CD4-positive, CD25-positive, alpha-beta regulatory T cell (primary cell): ENCODE results near the gene IL24. TPM values are rescaled to one million over a fixed set of nuclear protein-coding genes. Genes with fewer than 3 reads are reported as not detected.

Source experiments
- ATAC-seq, 2 donors: fragments of 150-1000 bp; cut with Tn5 transposase; one replicate each; pipeline ENCODE4 v1.10.0; 2021; ENCODE audit warnings: low read depth in 2 of 2, moderate number of reproducible peaks in 2 of 2, moderate library complexity in 1 of 2
- DNase-seq, 3 donors: peaks; one replicate each; pipeline versions ENCODE4 v3.0.0 to v3.0.0-alpha.2; 2012 to 2022; ENCODE audit warnings: mixed read lengths in 1 of 3
- H3K27ac ChIP-seq: one replicate; pipeline ENCODE4 v1.7.0; 2013; ENCODE audit warnings: mild to moderate bottlenecking, low read length; ENCODE audit not compliant: insufficient read depth, poor library complexity, severe bottlenecking
- H3K27me3 ChIP-seq: one replicate; pipeline ENCODE4 v1.7.0; 2013; ENCODE audit warnings: low read length; ENCODE audit not compliant: control insufficient read depth, insufficient read depth
- H3K36me3 ChIP-seq: one replicate; pipeline ENCODE4 v1.7.0; 2013; ENCODE audit warnings: mild to moderate bottlenecking, low read length, moderate library complexity; ENCODE audit not compliant: control insufficient read depth, insufficient read depth
- H3K4me1 ChIP-seq: 2 replicates; pipeline ENCODE4 v1.7.0; 2013; ENCODE audit warnings: mild to moderate bottlenecking, low read length; ENCODE audit not compliant: insufficient read depth, control insufficient read depth, poor library complexity, severe bottlenecking
- H3K4me3 ChIP-seq: one replicate; pipeline ENCODE4 v1.7.0; 2013; ENCODE audit warnings: low read depth, mild to moderate bottlenecking, low read length, moderate library complexity
- H3K9me3 ChIP-seq, 2 experiments: 1 replicate in 1 of 2; 2 replicates in 1 of 2; pipeline ENCODE4 v1.7.0; 2013; ENCODE audit warnings: low read length in 2 of 2, mild to moderate bottlenecking in 1 of 2, moderate library complexity in 1 of 2; ENCODE audit not compliant: control insufficient read depth in 2 of 2
- H3K27ac Mint-ChIP-seq, 3 donors: one replicate each; pipeline ENCODE4 v1.8.0; 2020 to 2022; ENCODE audit warnings: mild to moderate bottlenecking in 3 of 3, mixed read lengths in 3 of 3, moderate library complexity in 2 of 3
- H3K27me3 Mint-ChIP-seq: one replicate; pipeline ENCODE4 v1.8.0; 2022; ENCODE audit warnings: mild to moderate bottlenecking, mixed read lengths
- H3K36me3 Mint-ChIP-seq: one replicate; pipeline ENCODE4 v1.8.0; 2020; ENCODE audit warnings: mixed read lengths
- H3K4me1 Mint-ChIP-seq, 4 donors: one replicate each; pipeline ENCODE4 v1.8.0; 2020 to 2022; ENCODE audit warnings: mixed read lengths in 4 of 4, mild to moderate bottlenecking in 1 of 4
- H3K4me3 Mint-ChIP-seq, 4 donors: one replicate each; pipeline ENCODE4 v1.8.0; 2020 to 2022; ENCODE audit warnings: mild to moderate bottlenecking in 4 of 4, mixed read lengths in 4 of 4, moderate library complexity in 3 of 4
- H3K9me3 Mint-ChIP-seq, 7 donors: one replicate each; pipeline ENCODE4 v1.8.0; 2020 to 2022; ENCODE audit warnings: mixed read lengths in 7 of 7, mild to moderate bottlenecking in 3 of 7, moderate library complexity in 2 of 7
- polyA plus RNA-seq, 4 donors: library from polyadenylated mRNA; unstranded; fragments of 300-500 nt; fragmentation: Illumina TruSeq; gene quantifications; one replicate each; pipeline ENCODE4 v1.2.3, GENCODE V29; 2021
- total RNA-seq: library from RNA; stranded (reverse); gene quantifications from one replicate; pipeline ENCODE4 v1.2.3, GENCODE V29; 2022

The IL24 gene
- total and polyA plus RNA-seq, 5 donors from 2014 or later: 25.0 to 36.3 (median 29.6) TPM; not detected in 1

- H3K4me3 ChIP-seq: peak overlapping the region; percentile 6
- no peak for ATAC-seq
- Mint-ChIP-seq H3K27me3 (peaks cover 5% of the 10 kb centered on the region), H3K36me3 (peaks cover 20% of the 10 kb centered on the region), H3K4me3 (peak overlapping the region in 1 of 4 donors; percentile 11), H3K4me1 (peaks cover 3 to 19% (median 13%) of the 10 kb centered on the region in 4 donors), H3K9me3 (no peaks in the 10 kb centered on the region), H3K27ac (peak overlapping the region in 1 of 3 donors; percentile 84)
- no peaks in the 10 kb centered on the region for H3K9me3 ChIP-seq
- H3K27me3 ChIP-seq: no peaks in the 10 kb centered on the region
- H3K4me1 ChIP-seq: no peaks in the 10 kb centered on the region
- H3K36me3 ChIP-seq: no peaks in the 10 kb centered on the region
- H3K27ac ChIP-seq: no peak overlapping the region
- no peak for DNase-seq
Observed at GRCh38 chr1:206890125-206891060, 6.8 kb upstream of the IL24 start.

- H3K36me3 Mint-ChIP-seq: peaks cover 16% of the 10 kb centered on the region
- peaks cover 9 to 21% (median 13%) of the 10 kb centered on the region in 4 donors for H3K4me1 Mint-ChIP-seq
- Histone ChIP-seq H3K36me3 (no peaks in the 10 kb centered on the region), H3K4me1 (no peaks in the 10 kb centered on the region), H3K4me3 (no peak overlapping the region), H3K9me3 (no peaks in the 10 kb centered on the region), H3K27me3 (no peaks in the 10 kb centered on the region), H3K27ac (no peak overlapping the region)
- H3K27me3 Mint-ChIP-seq: no peaks in the 10 kb centered on the region
- no peak overlapping the region for H3K4me3 Mint-ChIP-seq
- peaks cover 0 to 1% (median 0%) of the 10 kb centered on the region in 7 donors for H3K9me3 Mint-ChIP-seq
- no peak for DNase-seq
- H3K27ac Mint-ChIP-seq: peak overlapping the region in 2 of 3 donors; percentile 36 to 84
- no peak for ATAC-seq
Observed at GRCh38 chr1:206891412-206891811, 5.8 kb upstream of the IL24 start.

DNA sequence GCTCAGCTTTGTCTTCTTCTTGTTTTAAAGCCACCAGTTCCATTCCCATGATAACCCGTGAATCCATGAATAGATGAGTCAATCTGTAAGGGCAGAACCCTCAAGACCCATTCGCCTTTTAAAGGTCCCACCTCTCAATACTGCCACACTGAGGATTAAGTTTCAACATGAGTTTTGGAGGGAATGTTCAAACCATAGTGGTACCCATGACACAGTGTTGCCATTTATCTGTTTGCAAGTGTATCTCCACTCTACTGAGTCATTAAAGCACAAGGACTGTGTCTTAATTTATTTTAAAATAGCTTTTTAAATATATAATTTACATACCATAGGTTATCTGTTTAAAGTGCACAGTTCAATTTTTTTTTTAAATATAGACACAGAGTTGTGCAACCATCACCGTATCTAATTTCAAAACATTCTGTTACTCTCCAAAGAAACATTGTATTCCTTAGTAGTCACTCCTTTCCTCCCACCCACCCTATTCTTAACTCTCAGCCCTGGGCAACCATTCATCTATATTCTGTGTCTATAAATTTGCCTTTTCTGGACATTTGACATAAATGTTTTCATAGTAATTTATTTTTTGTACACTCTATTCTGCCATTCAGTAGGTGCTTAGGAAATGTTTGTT, 4.8 kb upstream of the IL24 start:
- Mint-ChIP-seq H3K4me1 (peaks cover 11 to 32% (median 16%) of the 10 kb centered on the region in 4 donors), H3K27ac (no peak overlapping the region), H3K27me3 (no peaks in the 10 kb centered on the region), H3K9me3 (peaks cover 0 to 1% (median 0%) of the 10 kb centered on the region in 7 donors), H3K4me3 (no peak overlapping the region), H3K36me3 (peaks cover 16% of the 10 kb centered on the region)
- no peaks in the 10 kb centered on the region for H3K36me3 ChIP-seq
- H3K27me3 ChIP-seq: no peaks in the 10 kb centered on the region
- DNase-seq (no peak), ATAC-seq (no peak)
- no peaks in the 10 kb centered on the region for H3K4me1 ChIP-seq
- H3K9me3 ChIP-seq: no peaks in the 10 kb centered on the region
- H3K27ac ChIP-seq: no peak overlapping the region
- no peak overlapping the region for H3K4me3 ChIP-seq

DNA sequence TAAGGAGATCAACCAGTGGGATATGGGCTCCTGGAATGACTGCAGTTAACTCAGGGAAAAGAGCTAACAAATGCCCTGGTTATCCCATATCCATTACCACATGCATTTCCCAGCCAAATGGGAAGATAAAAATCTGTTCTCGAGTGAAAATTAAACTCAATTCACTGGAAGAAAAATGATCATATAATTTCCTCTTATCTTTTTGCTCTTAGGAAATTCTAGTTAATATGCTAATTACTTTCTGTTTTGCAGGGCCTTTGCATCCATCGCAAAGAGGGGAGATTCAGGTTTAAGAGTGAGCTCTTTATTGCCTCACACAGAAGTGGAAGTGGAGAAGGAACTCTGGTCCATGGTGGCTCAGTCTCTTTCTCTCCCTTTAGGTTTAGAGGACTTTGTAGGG, 3.9 kb upstream of the IL24 start:
- Mint-ChIP-seq H3K9me3 (peaks cover 0 to 1% (median 0%) of the 10 kb centered on the region in 7 donors), H3K4me3 (no peak overlapping the region), H3K4me1 (peaks cover 11 to 39% (median 17%) of the 10 kb centered on the region in 4 donors), H3K36me3 (peaks cover 16% of the 10 kb centered on the region), H3K27ac (peak overlapping the region in 1 of 3 donors; percentile 15), H3K27me3 (no peaks in the 10 kb centered on the region)
- Histone ChIP-seq H3K27me3 (no peaks in the 10 kb centered on the region), H3K9me3 (no peaks in the 10 kb centered on the region), H3K36me3 (no peaks in the 10 kb centered on the region), H3K27ac (no peak overlapping the region), H3K4me3 (no peak overlapping the region), H3K4me1 (no peaks in the 10 kb centered on the region)
- DNase-seq (no peak), ATAC-seq (no peak)

DNA sequence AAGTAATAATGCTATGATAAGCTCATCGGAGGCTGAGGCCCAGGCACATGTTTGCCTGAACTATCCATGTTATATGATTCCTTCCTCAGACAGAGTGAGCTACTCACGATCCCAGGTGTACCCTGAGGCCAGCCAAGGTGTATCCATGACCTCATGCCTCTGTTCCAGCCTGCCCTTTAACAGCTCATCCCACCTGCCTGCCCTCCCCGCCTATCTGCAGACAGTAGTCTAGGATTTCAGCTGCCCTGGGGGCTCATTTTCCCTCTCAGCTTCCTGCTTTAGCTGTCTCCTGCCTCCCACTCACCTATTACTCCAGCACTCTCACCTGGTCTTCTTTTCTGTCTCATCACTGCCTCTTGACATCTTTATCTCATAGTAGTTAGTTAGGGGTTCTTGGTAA, 1.9 kb upstream of the IL24 start:
- DNase-seq (no peak), ATAC-seq (no peak)
- peak overlapping the region in 1 of 3 donors; percentile 94 for H3K27ac Mint-ChIP-seq
- Histone ChIP-seq H3K36me3 (no peaks in the 10 kb centered on the region), H3K4me3 (no peak overlapping the region), H3K9me3 (no peaks in the 10 kb centered on the region), H3K27ac (no peak overlapping the region), H3K27me3 (no peaks in the 10 kb centered on the region), H3K4me1 (no peaks in the 10 kb centered on the region)
- no peaks in the 10 kb centered on the region for H3K27me3 Mint-ChIP-seq
- peaks cover 0 to 1% (median 0%) of the 10 kb centered on the region in 7 donors for H3K9me3 Mint-ChIP-seq
- H3K36me3 Mint-ChIP-seq: peaks cover 13% of the 10 kb centered on the region
- H3K4me3 Mint-ChIP-seq: no peak overlapping the region
- peaks cover 11 to 53% (median 22%) of the 10 kb centered on the region in 4 donors for H3K4me1 Mint-ChIP-seq

GRCh38 chr1:206895837-206896242, 1.4 kb upstream of the IL24 start:
- Histone ChIP-seq H3K36me3 (no peaks in the 10 kb centered on the region), H3K4me3 (no peak overlapping the region), H3K27me3 (no peaks in the 10 kb centered on the region), H3K4me1 (peaks cover 4% of the 10 kb centered on the region), H3K27ac (no peak overlapping the region), H3K9me3 (no peaks in the 10 kb centered on the region)
- Mint-ChIP-seq H3K36me3 (peaks cover 12% of the 10 kb centered on the region), H3K27ac (peak overlapping the region in 1 of 3 donors; percentile 23), H3K27me3 (no peaks in the 10 kb centered on the region), H3K4me1 (peaks cover 11 to 53% (median 23%) of the 10 kb centered on the region in 4 donors), H3K4me3 (no peak overlapping the region), H3K9me3 (peaks cover 0 to 1% (median 0%) of the 10 kb centered on the region in 7 donors)
- DNase-seq: no peak
- no peak for ATAC-seq

GRCh38 chr1:206896261-206896660, 982 bp upstream of the IL24 start:
- Histone ChIP-seq H3K4me3 (no peak overlapping the region), H3K36me3 (no peaks in the 10 kb centered on the region), H3K27ac (no peak overlapping the region), H3K4me1 (peaks cover 4% of the 10 kb centered on the region), H3K9me3 (no peaks in the 10 kb centered on the region), H3K27me3 (no peaks in the 10 kb centered on the region)
- Mint-ChIP-seq H3K36me3 (peaks cover 9% of the 10 kb centered on the region), H3K4me3 (no peak overlapping the region), H3K27ac (peak overlapping the region in 2 of 3 donors; percentile 23 to 32), H3K9me3 (peaks cover 0 to 1% (median 0%) of the 10 kb centered on the region in 7 donors), H3K27me3 (no peaks in the 10 kb centered on the region), H3K4me1 (peaks cover 11 to 53% (median 22%) of the 10 kb centered on the region in 4 donors)
- ATAC-seq (no peak), DNase-seq (no peak)
